Nephron progenitor cell (in vitro differentiated cells): ENCODE data around the gene TFDP2.

Experiments
- DNase-seq: peaks from one replicate; pipeline ENCODE4 v3.0.0; 2021
- H3K27ac Mint-ChIP-seq: 2 replicates; pipeline ENCODE4 v1.8.0; 2021; ENCODE audit warnings: mild to moderate bottlenecking, moderate library complexity, mixed read lengths
- H3K27me3 Mint-ChIP-seq: 2 replicates; pipeline ENCODE4 v1.8.0; 2021; ENCODE audit warnings: mild to moderate bottlenecking, low read depth, mixed read lengths; ENCODE audit not compliant: poor library complexity
- H3K36me3 Mint-ChIP-seq: 2 replicates; pipeline ENCODE4 v1.8.0; 2021; ENCODE audit warnings: low read depth, mixed read lengths
- H3K4me1 Mint-ChIP-seq: 2 replicates; pipeline ENCODE4 v1.8.0; 2021; ENCODE audit warnings: mixed read lengths
- H3K4me3 Mint-ChIP-seq: 2 replicates; pipeline ENCODE4 v1.8.0; 2021; ENCODE audit warnings: mild to moderate bottlenecking, moderate library complexity, mixed read lengths
- H3K9me3 Mint-ChIP-seq: 2 replicates; pipeline ENCODE4 v1.8.0; 2021; ENCODE audit warnings: mild to moderate bottlenecking, moderate library complexity, mixed read lengths
- TF ChIP-seq, protein P1 (sequence below): fragments of 200-600 bp; sonication (generic); IDR thresholded peaks from 2 replicates; pipeline ENCODE4 v1.5.0; 2021; ENCODE audit warnings: antibody characterized with exemption

TFDP2 gene

DNA sequence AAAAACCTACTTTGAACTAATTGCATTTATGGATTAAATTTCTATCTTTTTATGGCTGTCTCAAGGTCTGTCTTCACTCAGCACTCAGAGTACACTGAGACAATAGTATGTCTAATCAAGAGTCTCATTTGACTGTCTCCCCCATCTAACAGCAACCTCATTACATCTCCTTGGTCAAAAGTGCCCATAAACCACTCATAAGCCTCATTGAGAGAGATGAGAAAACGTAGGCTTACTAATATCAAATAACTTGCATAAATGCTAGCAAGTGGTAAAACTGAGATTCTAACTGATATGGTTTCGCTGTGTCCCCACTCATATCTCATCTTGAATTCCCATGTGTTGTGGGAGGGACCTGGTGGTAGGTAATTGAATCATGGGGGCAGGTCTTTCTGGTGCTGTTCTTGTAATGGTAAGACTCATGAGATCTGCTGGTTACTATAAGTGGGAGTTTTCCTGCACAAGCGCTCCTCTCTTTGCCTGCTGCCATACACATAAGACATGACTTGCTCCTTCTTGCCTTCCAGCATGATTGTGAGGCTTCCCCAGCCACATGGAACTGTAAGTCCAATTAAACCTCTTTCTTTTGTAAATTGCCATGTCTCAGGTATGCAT lies 113.9 kb downstream of the TFDP2 start:
- Mint-ChIP-seq H3K4me1 (no peaks in the 10 kb centered on the region), H3K36me3 (peaks cover 17% of the 10 kb centered on the region), H3K27me3 (no peaks in the 10 kb centered on the region), H3K9me3 (peaks cover 2% of the 10 kb centered on the region), H3K4me3 (no peak overlapping the region), H3K27ac (no peak overlapping the region)
- no peak for DNase-seq
- TF ChIP-seq, protein P1, sequence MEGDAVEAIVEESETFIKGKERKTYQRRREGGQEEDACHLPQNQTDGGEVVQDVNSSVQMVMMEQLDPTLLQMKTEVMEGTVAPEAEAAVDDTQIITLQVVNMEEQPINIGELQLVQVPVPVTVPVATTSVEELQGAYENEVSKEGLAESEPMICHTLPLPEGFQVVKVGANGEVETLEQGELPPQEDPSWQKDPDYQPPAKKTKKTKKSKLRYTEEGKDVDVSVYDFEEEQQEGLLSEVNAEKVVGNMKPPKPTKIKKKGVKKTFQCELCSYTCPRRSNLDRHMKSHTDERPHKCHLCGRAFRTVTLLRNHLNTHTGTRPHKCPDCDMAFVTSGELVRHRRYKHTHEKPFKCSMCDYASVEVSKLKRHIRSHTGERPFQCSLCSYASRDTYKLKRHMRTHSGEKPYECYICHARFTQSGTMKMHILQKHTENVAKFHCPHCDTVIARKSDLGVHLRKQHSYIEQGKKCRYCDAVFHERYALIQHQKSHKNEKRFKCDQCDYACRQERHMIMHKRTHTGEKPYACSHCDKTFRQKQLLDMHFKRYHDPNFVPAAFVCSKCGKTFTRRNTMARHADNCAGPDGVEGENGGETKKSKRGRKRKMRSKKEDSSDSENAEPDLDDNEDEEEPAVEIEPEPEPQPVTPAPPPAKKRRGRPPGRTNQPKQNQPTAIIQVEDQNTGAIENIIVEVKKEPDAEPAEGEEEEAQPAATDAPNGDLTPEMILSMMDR, result no peak

DNA sequence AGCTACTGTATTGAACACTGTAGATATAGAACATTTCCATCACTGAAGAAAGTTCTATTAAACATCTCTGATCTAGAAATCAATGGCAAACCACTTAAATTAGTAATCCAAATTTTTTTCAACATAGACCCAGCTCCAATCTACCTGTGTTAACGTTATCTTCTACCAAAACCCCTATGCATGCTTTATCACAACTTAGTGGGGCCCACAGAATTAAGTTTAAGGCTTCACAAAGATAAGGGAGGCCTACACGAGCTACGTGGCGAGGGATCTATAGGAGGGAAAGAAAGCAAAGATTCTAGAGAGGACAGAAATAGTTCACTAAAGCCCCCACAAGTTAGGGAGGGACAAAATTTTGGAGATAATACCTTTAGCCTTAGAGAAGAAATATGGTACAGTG lies 116.1 kb downstream of the TFDP2 start:
- DNase-seq, result no peak
- no peak overlapping the region for H3K4me3 Mint-ChIP-seq
- H3K27ac Mint-ChIP-seq, result no peak overlapping the region
- H3K27me3 Mint-ChIP-seq, result no peaks in the 10 kb centered on the region
- TF ChIP-seq, protein P1, result no peak
- H3K36me3 Mint-ChIP-seq, result peaks cover 17% of the 10 kb centered on the region
- peaks cover 2% of the 10 kb centered on the region for H3K9me3 Mint-ChIP-seq
- H3K4me1 Mint-ChIP-seq, result peaks cover 9% of the 10 kb centered on the region

DNA sequence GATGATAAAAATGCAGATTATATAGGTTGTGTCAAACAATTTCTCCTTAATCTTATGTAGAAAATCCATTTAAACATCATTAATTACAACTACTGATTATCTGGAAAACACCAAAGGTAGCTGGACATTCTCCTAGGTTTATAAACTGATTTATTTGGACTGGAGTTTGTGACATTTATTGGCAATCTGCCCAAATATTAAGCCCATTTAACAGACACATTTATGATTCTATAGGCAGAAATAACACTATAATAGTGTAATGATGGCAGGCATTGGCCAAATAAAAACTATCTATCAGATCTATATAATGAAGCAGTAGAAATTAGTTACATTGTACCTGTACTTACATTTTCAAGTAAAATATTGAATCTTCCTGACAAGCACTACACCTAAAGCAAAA lies 117.8 kb downstream of the TFDP2 start:
- no peak for DNase-seq
- H3K9me3 Mint-ChIP-seq, result peaks cover 2% of the 10 kb centered on the region
- no peaks in the 10 kb centered on the region for H3K27me3 Mint-ChIP-seq
- H3K27ac Mint-ChIP-seq, result peak overlapping the region; percentile 13
- H3K4me1 Mint-ChIP-seq, result peaks cover 20% of the 10 kb centered on the region
- peaks cover 20% of the 10 kb centered on the region for H3K36me3 Mint-ChIP-seq
- TF ChIP-seq, protein P1, result no peak
- H3K4me3 Mint-ChIP-seq, result no peak overlapping the region

DNA sequence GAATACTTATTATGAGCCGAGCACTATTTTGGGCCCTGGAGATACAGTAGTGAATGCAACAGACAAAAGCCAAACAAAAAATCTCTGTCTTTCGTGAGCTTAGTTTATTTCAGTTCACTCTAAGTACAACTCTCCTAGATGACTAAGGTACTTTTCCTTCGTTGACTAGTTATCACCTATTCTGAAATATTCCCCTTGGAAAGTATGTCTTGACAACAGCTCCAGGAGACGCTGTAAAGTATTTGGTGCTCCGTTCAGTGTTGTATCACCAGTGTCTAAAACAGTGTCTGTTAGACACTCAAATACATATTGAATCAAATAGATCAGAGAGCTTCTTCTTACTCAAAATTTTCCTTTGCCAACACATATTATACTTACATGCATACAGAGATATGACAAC lies 119.6 kb downstream of the TFDP2 start:
- no peak for DNase-seq
- Mint-ChIP-seq H3K36me3 (peaks cover 31% of the 10 kb centered on the region), H3K4me1 (peaks cover 26% of the 10 kb centered on the region), H3K27ac (no peak overlapping the region), H3K9me3 (peaks cover under 1% of the 10 kb centered on the region), H3K4me3 (no peak overlapping the region), H3K27me3 (no peaks in the 10 kb centered on the region)
- TF ChIP-seq, protein P1, result no peak

DNA sequence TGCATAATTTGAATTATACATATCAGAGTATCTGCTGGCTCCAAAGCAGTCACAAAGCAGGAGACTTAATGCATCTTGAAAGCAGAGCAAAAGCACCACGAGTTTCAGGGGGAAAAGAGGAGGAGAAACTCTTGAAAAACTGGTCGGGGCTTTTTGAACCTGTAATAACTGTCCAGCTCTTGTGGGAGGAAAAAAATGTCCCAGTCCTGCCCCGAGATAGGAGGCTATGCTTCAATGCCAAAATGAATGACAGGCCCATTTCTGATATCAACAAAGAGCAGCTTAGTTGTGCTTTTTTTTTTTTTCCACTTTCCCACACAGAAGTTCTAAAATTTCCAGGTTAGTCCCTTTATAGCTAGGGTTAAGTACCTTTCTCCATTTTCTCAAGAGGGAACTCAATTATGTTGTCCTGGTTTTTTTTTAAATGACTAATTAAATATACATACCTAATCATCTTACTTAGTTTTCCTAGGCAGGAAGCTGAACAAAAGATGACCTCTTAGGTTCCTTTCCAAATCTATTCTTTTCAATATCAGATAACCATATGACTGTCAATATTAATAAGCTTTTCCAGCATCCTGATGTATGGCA lies 120.2 kb downstream of the TFDP2 start:
- Mint-ChIP-seq H3K27me3 (no peaks in the 10 kb centered on the region), H3K36me3 (peaks cover 36% of the 10 kb centered on the region), H3K9me3 (no peaks in the 10 kb centered on the region), H3K27ac (no peak overlapping the region), H3K4me1 (peaks cover 26% of the 10 kb centered on the region), H3K4me3 (peak overlapping the region; percentile 52)
- DNase-seq, result no peak
- TF ChIP-seq, protein P1, result no peak

DNA sequence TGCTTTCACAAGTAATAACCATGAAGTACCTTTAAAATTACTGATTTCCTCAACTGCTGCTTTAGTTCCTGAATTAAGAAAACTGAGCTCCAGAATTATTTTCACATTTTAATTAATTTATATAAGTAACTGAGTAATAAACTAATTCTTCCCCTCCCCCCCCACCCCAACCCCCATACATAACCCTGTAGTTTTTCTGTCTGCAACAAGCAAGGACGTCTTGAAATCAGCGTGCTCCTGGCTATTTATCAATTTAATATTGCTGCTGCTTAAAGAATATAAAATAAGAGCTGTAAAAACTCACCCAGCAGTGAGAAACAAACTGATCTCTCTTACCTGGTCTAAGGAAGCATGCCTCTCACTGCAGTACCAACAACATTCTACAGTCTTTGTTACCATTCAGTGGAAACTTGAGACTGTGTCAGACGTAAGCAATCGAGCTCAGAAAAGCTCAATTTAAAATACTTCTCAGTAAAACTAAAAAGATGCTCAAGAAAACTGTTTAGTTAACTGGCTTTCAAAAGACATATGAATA lies 121.0 kb downstream of the TFDP2 start:
- H3K4me3 Mint-ChIP-seq, result peak overlapping the region; percentile 94
- H3K9me3 Mint-ChIP-seq, result no peaks in the 10 kb centered on the region
- no peak overlapping the region for H3K27ac Mint-ChIP-seq
- peaks cover 38% of the 10 kb centered on the region for H3K36me3 Mint-ChIP-seq
- no peaks in the 10 kb centered on the region for H3K27me3 Mint-ChIP-seq
- DNase-seq, result peak; percentile 36
- TF ChIP-seq, protein P1, result no peak
- peaks cover 26% of the 10 kb centered on the region for H3K4me1 Mint-ChIP-seq
